MM.1S (cell line): ENCODE results near the gene TTC16.

Experiments used
- CTCF ChIP-seq: fragments of 300-600 bp; sonication (generic); IDR thresholded peaks from 2 replicates; pipeline ENCODE4 v1.5.1; 2016; ENCODE audit warnings: antibody characterized with exemption, low read length, mixed read lengths
- EZH2 ChIP-seq: fragments of 300-600 bp; sonication (generic); optimal IDR thresholded peaks from 2 replicates; pipeline ENCODE3; 2017; ENCODE audit warnings: low read depth, mild to moderate bottlenecking, antibody characterized with exemption, low read length, mixed read lengths

GRCh38 chr9:127676638-127677037 is 39.2 kb upstream of the TTC16 start:
- TF ChIP-seq CTCF (no peak), EZH2 (no peak)
